Spleen (tissue), 11 donors: ENCODE measurements around the gene NMU. TPM values are rescaled to one million over a fixed set of nuclear protein-coding genes. Genes with fewer than 3 reads are reported as not detected.

Experiments used
- DNase-seq: peaks from one replicate; pipeline ENCODE4 v3.0.0-alpha.2; 2020
- H3K27ac ChIP-seq, 8 donors: fragments of 200-600 bp; sonication (generic) in 7 of 8; 1 replicate in 4 of 8; 2 replicates in 4 of 8; pipeline versions ENCODE4 v1.5.0 to v1.8.0; 2016 to 2021; ENCODE audit warnings: inconsistent platforms in 4 of 8, mild to moderate bottlenecking in 4 of 8, moderate library complexity in 1 of 8
- H3K27me3 ChIP-seq, 7 donors: fragments of 200-600 bp; sonication (generic) in 6 of 7; replicated peaks in 1 of 7; 1 replicate in 4 of 7; 2 replicates in 3 of 7; pipeline versions ENCODE4 v1.5.0 to v1.8.0; 2016 to 2021; ENCODE audit warnings: inconsistent platforms in 3 of 7, mild to moderate bottlenecking in 1 of 7
- H3K36me3 ChIP-seq, 6 donors: fragments of 200-600 bp; sonication (generic) in 5 of 6; 1 replicate in 4 of 6; 2 replicates in 2 of 6; pipeline versions ENCODE4 v1.5.0 to v1.8.0; 2016 to 2021; ENCODE audit warnings: inconsistent platforms in 2 of 6
- H3K4me1 ChIP-seq, 6 donors: fragments of 200-600 bp; sonication (generic) in 5 of 6; 1 replicate in 3 of 6; 2 replicates in 3 of 6; pipeline versions ENCODE4 v1.5.0 to v1.8.0; 2016 to 2021; ENCODE audit warnings: inconsistent platforms in 3 of 6
- H3K4me3 ChIP-seq, 8 donors: fragments of 200-600 bp; sonication (generic) in 7 of 8; 1 replicate in 4 of 8; 2 replicates in 4 of 8; pipeline versions ENCODE4 v1.5.0 to v1.8.0; 2016 to 2021; ENCODE audit warnings: inconsistent platforms in 4 of 8, mild to moderate bottlenecking in 4 of 8, moderate library complexity in 2 of 8
- H3K9me3 ChIP-seq, 8 donors: fragments of 200-600 bp; sonication (generic) in 7 of 8; 1 replicate in 4 of 8; 2 replicates in 4 of 8; pipeline versions ENCODE4 v1.5.0 to v1.8.0; 2016 to 2021; ENCODE audit warnings: inconsistent platforms in 4 of 8
- CTCF ChIP-seq, 11 experiments: fragments of 200-600 bp in 7 of 11; fragments of 450-650 bp in 4 of 11; sonication (generic) in 4 of 11; IDR thresholded peaks in 8 of 11; conservative IDR thresholded peaks in 3 of 11; 1 replicate in 7 of 11; 2 replicates in 4 of 11; pipeline versions ENCODE4 v1.4.0 to v1.8.0; 2016 to 2021; ENCODE audit warnings: antibody characterized with exemption in 11 of 11, inconsistent platforms in 4 of 11, mild to moderate bottlenecking in 1 of 11
- POLR2A ChIP-seq, 3 donors: fragments of 450-650 bp; IDR thresholded peaks; one replicate each; pipeline ENCODE4 v1.5.1; 2017; ENCODE audit warnings: antibody characterized with exemption in 3 of 3, mild to moderate bottlenecking in 1 of 3
- POLR2AphosphoS5 ChIP-seq, 3 donors: sonication (generic); formaldehyde crosslinking; IDR thresholded peaks; one replicate each; pipeline ENCODE4 v1.5.1; 2017; ENCODE audit warnings: antibody characterized with exemption in 3 of 3
- WGBS, 5 donors: extraction: QIAGEN DNeasy Blood & Tissue Kit in 3 of 5; methylation state at CpG; one replicate each; pipeline versions ENCODE4 v1.1.5 to v1.1.7; 2013 to 2018; 5-methylcytosine and 5-hydroxymethylcytosine counted together
- intact Hi-C: fragments of 100-400 bp; cut with DNase I; formaldehyde crosslinking; loops from one replicate; pipeline ENCODE4 v1.15.0; 2023; ENCODE audit warnings: low total_unique reads
- polyA plus RNA-seq, 3 donors: library from polyadenylated mRNA; stranded (reverse); fragments of 200-250 nt; gene quantifications; one replicate each; pipeline ENCODE4 v1.2.1, GENCODE V29; 2013
- total RNA-seq, 7 donors: library from RNA; depleted of rRNA in 3 of 7; stranded (reverse); fragments of >200 nt in 3 of 7; fragmentation: NEBNext Ultra II Directional in 4 of 7; extraction: Animal tissue kit (Norgen Biotek cat#: 25700) in 4 of 7; gene quantifications; one replicate each; pipeline versions ENCODE4 v1.1.0 to v1.2.1, GENCODE V29; 2016 to 2021
- donor health status: healthy with polysubstance abuse.
- donor health status: DM: no; HTN: no; CAD: no; lungs with moderate emphysema.
- donor health status: DM: no; HTN: no; CAD: no.
- donor health status: Bipolar disorder and iron deficiency.
- donor health status: healthy.
- donor health status: DM: no; HTN: no; CAD: no.
- donor health status: DM: yes; HTN: yes; CAD: no.

Gene NMU
- total and polyA plus RNA-seq, 10 donors = 0.09 to 1.2 TPM; not detected in 8

GRCh38 chr4:55681430-55681829 is 45.3 kb upstream of the NMU start:
- Histone ChIP-seq H3K36me3 (no peaks in the 10 kb centered on the region), H3K9me3 (no peaks in the 10 kb centered on the region), H3K4me1 (no peaks in the 10 kb centered on the region), H3K27me3 (no peaks in the 10 kb centered on the region), H3K27ac (no peak overlapping the region), H3K4me3 (no peak overlapping the region)
- DNase-seq = no peak
- intact Hi-C loops = no loop called here
- WGBS, 5 donors = 87 to 95% (median 92%) methylated on average over 3 of the region's 3 CpGs
- no peak for TF ChIP-seq CTCF (IDR thresholded peaks at IDR 0.05 in 8 of 11, conservative IDR thresholded peaks at IDR 0.05 in 3 of 11)
- no peak for TF ChIP-seq POLR2A (IDR thresholded peaks at IDR 0.05)
- no peak for TF ChIP-seq POLR2AphosphoS5 (IDR thresholded peaks at IDR 0.05)

- intact Hi-C loops = no loop called here
- H3K36me3 ChIP-seq = no peaks in the 10 kb centered on the region
- H3K27ac ChIP-seq = no peak overlapping the region
- TF ChIP-seq CTCF (IDR thresholded peaks at IDR 0.05 in 8 of 11, conservative IDR thresholded peaks at IDR 0.05 in 3 of 11) (no peak), POLR2AphosphoS5 (IDR thresholded peaks at IDR 0.05) (no peak), POLR2A (IDR thresholded peaks at IDR 0.05) (no peak)
- peaks cover 0 to 13% (median 0%) of the 10 kb centered on the region in 8 donors for H3K9me3 ChIP-seq
- 29 to 62% (median 51%) methylated on average over 4 of the region's 4 CpGs for WGBS, 5 donors
- H3K27me3 ChIP-seq = peaks cover 0 to 22% (median 0%) of the 10 kb centered on the region in 7 donors
- DNase-seq = no peak
- H3K4me3 ChIP-seq = no peak overlapping the region
- no peaks in the 10 kb centered on the region for H3K4me1 ChIP-seq
These were observed 39.2 kb upstream of the NMU start for GRCh38 chr4:55675196-55675793.

- 71 to 86% (median 78%) methylated on average over 1 of the region's 1 CpG for WGBS, 5 donors
- Histone ChIP-seq H3K4me1 (no peaks in the 10 kb centered on the region), H3K36me3 (no peaks in the 10 kb centered on the region), H3K9me3 (peaks cover 0 to 13% (median 0%) of the 10 kb centered on the region in 8 donors), H3K27me3 (peaks cover 0 to 25% (median 0%) of the 10 kb centered on the region in 7 donors), H3K27ac (no peak overlapping the region), H3K4me3 (no peak overlapping the region)
- TF ChIP-seq POLR2AphosphoS5 (IDR thresholded peaks at IDR 0.05) = no peak
- intact Hi-C loops = no loop called here
- no peak for DNase-seq
These were observed 37.3 kb upstream of the NMU start for GRCh38 chr4:55673424-55673823.

GRCh38 chr4:55671667-55672066 is 35.6 kb upstream of the NMU start:
- Histone ChIP-seq H3K27me3 (peaks cover 0 to 27% (median 0%) of the 10 kb centered on the region in 7 donors), H3K9me3 (peaks cover 0 to 13% (median 0%) of the 10 kb centered on the region in 8 donors), H3K36me3 (no peaks in the 10 kb centered on the region), H3K27ac (no peak overlapping the region), H3K4me1 (no peaks in the 10 kb centered on the region), H3K4me3 (no peak overlapping the region)
- intact Hi-C loops = no loop called here
- no peak for DNase-seq
- TF ChIP-seq CTCF (IDR thresholded peaks at IDR 0.05 in 8 of 11, conservative IDR thresholded peaks at IDR 0.05 in 3 of 11) (no peak), POLR2A (IDR thresholded peaks at IDR 0.05) (no peak)
